Measurements from ENCODE around the gene KCNG3.
"Not testable (repeated sequence)": the region's sequence is repeated elsewhere in the genome, so short reads cannot be mapped to it uniquely, and the experiment has no call there.

Gene KCNG3

GRCh38 chr2:42425697-42426096 lies 68.1 kb downstream of the KCNG3 start:
- Mint-ChIP-seq H3K9me3 (no peaks in the 10 kb centered on the region), H3K4me1 (peaks cover 13% of the 10 kb centered on the region), H3K27me3 (peaks cover 14% of the 10 kb centered on the region), H3K27ac (no peak overlapping the region), H3K4me3 (no peak overlapping the region), H3K36me3 (ENCODE audit: low read depth) (no peaks in the 10 kb centered on the region)
- DNase-seq: no peak
- ATAC-seq: no peak

- H3K9me3 Mint-ChIP-seq: no peaks in the 10 kb centered on the region
- DNase-seq (no peak), ATAC-seq (no peak)
- H3K36me3 Mint-ChIP-seq (ENCODE audit: low read depth): no peaks in the 10 kb centered on the region
- H3K27ac Mint-ChIP-seq: no peak overlapping the region
- H3K27me3 Mint-ChIP-seq: peaks cover 14% of the 10 kb centered on the region
- H3K4me3 Mint-ChIP-seq: no peak overlapping the region
- H3K4me1 Mint-ChIP-seq: peaks cover 27% of the 10 kb centered on the region
Measured at GRCh38 chr2:42424033-42424432, 69.7 kb downstream of the KCNG3 start.

GRCh38 chr2:42421601-42422239 lies 72.1 kb downstream of the KCNG3 start:
- peaks cover 14% of the 10 kb centered on the region for H3K27me3 Mint-ChIP-seq
- H3K4me3 Mint-ChIP-seq: no peak overlapping the region
- H3K36me3 Mint-ChIP-seq (ENCODE audit: low read depth): no peaks in the 10 kb centered on the region
- no peak overlapping the region for H3K27ac Mint-ChIP-seq
- no peaks in the 10 kb centered on the region for H3K9me3 Mint-ChIP-seq
- peak; percentile 22 for ATAC-seq
- no peak for DNase-seq
- H3K4me1 Mint-ChIP-seq: peaks cover 33% of the 10 kb centered on the region

- Mint-ChIP-seq H3K27ac (peak overlapping the region; percentile 64), H3K4me1 (peaks cover 33% of the 10 kb centered on the region)
Measured at GRCh38 chr2:42421157-42421485, 72.7 kb downstream of the KCNG3 start.

GRCh38 chr2:42414648-42415047 lies 79.1 kb downstream of the KCNG3 start:
- H3K36me3 Mint-ChIP-seq (ENCODE audit: low read depth): peaks cover 7% of the 10 kb centered on the region
- H3K4me1 Mint-ChIP-seq: peaks cover 12% of the 10 kb centered on the region

More at GRCh38 chr2:42421157-42421485, 72.7 kb downstream of the KCNG3 start:
- no peaks in the 10 kb centered on the region for H3K36me3 Mint-ChIP-seq (ENCODE audit: low read depth)
- no peak overlapping the region for H3K4me3 Mint-ChIP-seq
- peaks cover 14% of the 10 kb centered on the region for H3K27me3 Mint-ChIP-seq
- DNase-seq (no peak), ATAC-seq (no peak)
- no peaks in the 10 kb centered on the region for H3K9me3 Mint-ChIP-seq

GRCh38 chr2:42414158-42414557 lies 79.6 kb downstream of the KCNG3 start:
- Mint-ChIP-seq H3K27me3 (no peaks in the 10 kb centered on the region), H3K4me3 (no peak overlapping the region), H3K9me3 (peaks cover 21% of the 10 kb centered on the region), H3K4me1 (peaks cover 7% of the 10 kb centered on the region), H3K36me3 (ENCODE audit: low read depth) (peaks cover 7% of the 10 kb centered on the region), H3K27ac (no peak overlapping the region)
- no peak for ATAC-seq
- no peak for DNase-seq

More at GRCh38 chr2:42414648-42415047, 79.1 kb downstream of the KCNG3 start:
- Mint-ChIP-seq H3K4me3 (no peak overlapping the region), H3K27ac (no peak overlapping the region), H3K27me3 (no peaks in the 10 kb centered on the region), H3K9me3 (peaks cover 21% of the 10 kb centered on the region)
- DNase-seq: no peak
- no peak for ATAC-seq

GRCh38 chr2:42410742-42411514 lies 82.9 kb downstream of the KCNG3 start:
- Mint-ChIP-seq H3K27me3 (no peaks in the 10 kb centered on the region), H3K4me1 (no peaks in the 10 kb centered on the region), H3K36me3 (ENCODE audit: low read depth) (peaks cover 7% of the 10 kb centered on the region), H3K27ac (no peak overlapping the region), H3K4me3 (no peak overlapping the region), H3K9me3 (peaks cover 21% of the 10 kb centered on the region)
- no peak for ATAC-seq
- DNase-seq: no peak

- no peaks in the 10 kb centered on the region for H3K36me3 Mint-ChIP-seq (ENCODE audit: low read depth)
- H3K9me3 Mint-ChIP-seq: no peaks in the 10 kb centered on the region
- H3K27ac Mint-ChIP-seq: no peak overlapping the region
- H3K27me3 Mint-ChIP-seq: no peaks in the 10 kb centered on the region
- no peaks in the 10 kb centered on the region for H3K4me1 Mint-ChIP-seq
- DNase-seq (no peak), ATAC-seq (no peak)
- H3K4me3 Mint-ChIP-seq: no peak overlapping the region
Measured at GRCh38 chr2:42408009-42408408, 85.8 kb downstream of the KCNG3 start.

- H3K9me3 Mint-ChIP-seq: no peaks in the 10 kb centered on the region
- no peaks in the 10 kb centered on the region for H3K27me3 Mint-ChIP-seq
- no peaks in the 10 kb centered on the region for H3K4me1 Mint-ChIP-seq
- no peak for ATAC-seq
- H3K27ac Mint-ChIP-seq: no peak overlapping the region
- no peak for DNase-seq
- no peaks in the 10 kb centered on the region for H3K36me3 Mint-ChIP-seq (ENCODE audit: low read depth)
- no peak overlapping the region for H3K4me3 Mint-ChIP-seq
Measured at GRCh38 chr2:42407476-42407875, 86.3 kb downstream of the KCNG3 start.

- no peak for ATAC-seq
- Mint-ChIP-seq H3K27me3 (no peaks in the 10 kb centered on the region), H3K9me3 (no peaks in the 10 kb centered on the region), H3K4me3 (no peak overlapping the region), H3K4me1 (no peaks in the 10 kb centered on the region), H3K36me3 (ENCODE audit: low read depth) (no peaks in the 10 kb centered on the region), H3K27ac (no peak overlapping the region)
- no peak for DNase-seq
Measured at GRCh38 chr2:42404676-42405075, 89.1 kb downstream of the KCNG3 start.

GRCh38 chr2:42401773-42402172 lies 92.0 kb downstream of the KCNG3 start:
- Mint-ChIP-seq H3K27ac (no peak overlapping the region), H3K36me3 (ENCODE audit: low read depth) (no peaks in the 10 kb centered on the region)

GRCh38 chr2:42398052-42398451 lies 95.7 kb downstream of the KCNG3 start:
- H3K36me3 Mint-ChIP-seq (ENCODE audit: low read depth); DNase-seq; H3K27me3 Mint-ChIP-seq; H3K4me3 Mint-ChIP-seq; H3K4me1 Mint-ChIP-seq; ATAC-seq; H3K9me3 Mint-ChIP-seq; H3K27ac Mint-ChIP-seq: not testable (repeated sequence)

More at GRCh38 chr2:42401773-42402172, 92.0 kb downstream of the KCNG3 start:
- no peak for DNase-seq
- ATAC-seq: no peak
- H3K9me3 Mint-ChIP-seq: no peaks in the 10 kb centered on the region
- H3K4me1 Mint-ChIP-seq: no peaks in the 10 kb centered on the region
- no peaks in the 10 kb centered on the region for H3K27me3 Mint-ChIP-seq
- H3K4me3 Mint-ChIP-seq: no peak overlapping the region

GRCh38 chr2:42393320-42393719 lies 100.5 kb downstream of the KCNG3 start:
- H3K27me3 Mint-ChIP-seq; H3K4me3 Mint-ChIP-seq; H3K36me3 Mint-ChIP-seq (ENCODE audit: low read depth); H3K9me3 Mint-ChIP-seq; ATAC-seq; DNase-seq; H3K4me1 Mint-ChIP-seq; H3K27ac Mint-ChIP-seq: not testable (repeated sequence)

- H3K27ac Mint-ChIP-seq: no peak overlapping the region
- no peak for DNase-seq
- no peaks in the 10 kb centered on the region for H3K4me1 Mint-ChIP-seq
- H3K9me3 Mint-ChIP-seq: no peaks in the 10 kb centered on the region
- H3K4me3 Mint-ChIP-seq: no peak overlapping the region
- no peak for ATAC-seq
- H3K36me3 Mint-ChIP-seq (ENCODE audit: low read depth): no peaks in the 10 kb centered on the region
- peaks cover 2% of the 10 kb centered on the region for H3K27me3 Mint-ChIP-seq
Measured at GRCh38 chr2:42392191-42392590, 101.6 kb downstream of the KCNG3 start.
